ENCODE data around the gene LPIN1. TPM values are rescaled to one million over a fixed set of nuclear protein-coding genes. Genes with fewer than 3 reads are reported as not detected.
A peak's percentile ranks its signal among the peaks of the same experiment; 100 is the strongest.

Gene LPIN1
- total and polyA plus RNA-seq, 2 of the 13 experiments (the other 11 are each of a cell fraction or from before 2014, with no cell fraction given): 9.7 to 19.4 TPM

GRCh38 chr2:11837875-11838734 is 91.7 kb downstream of the LPIN1 start (continued):
- TF ChIP-seq HNF4G (IDR thresholded peaks at IDR 0.05; ENCODE audit: borderline replicate concordance, low read depth, low read length) (no peak), HNF4G (CRISPR knock-in tag; IDR thresholded peaks at IDR 0.05; ENCODE audit: borderline replicate concordance, low read depth) (no peak), HMGXB4 (CRISPR knock-in tag; IDR thresholded peaks at IDR 0.05; ENCODE audit: borderline replicate concordance in 1 of 2, low read depth in 1 of 2) (no peak), HINFP (CRISPR knock-in tag; IDR thresholded peaks at IDR 0.05; ENCODE audit: low read depth) (no peak), RAD21 (CRISPR knock-in tag; IDR thresholded peaks at IDR 0.05) (no peak), ZNF335 (CRISPR knock-in tag; IDR thresholded peaks at IDR 0.05) (no peak), GFI1 (CRISPR knock-in tag; IDR thresholded peaks at IDR 0.05; ENCODE audit: borderline replicate concordance) (no peak), TOE1 (CRISPR knock-in tag; IDR thresholded peaks at IDR 0.05) (no peak), ZNF337 (CRISPR knock-in tag; IDR thresholded peaks at IDR 0.05; ENCODE audit: borderline replicate concordance, low read depth) (no peak), ZNF33B (CRISPR knock-in tag; IDR thresholded peaks at IDR 0.05) (0 out of 2 replicates have a peak, but pooled peaks have one; percentile 56), ZNF883 (CRISPR knock-in tag; IDR thresholded peaks at IDR 0.05; ENCODE audit: not compliant biosample characterization) (no peak), ZNF496 (CRISPR knock-in tag; IDR thresholded peaks at IDR 0.05; ENCODE audit: insufficient replicate concordance) (no peak), DNMT3B (CRISPR knock-in tag; conservative IDR thresholded peaks at IDR 0.05) (no peak), CBX5 (CRISPR knock-in tag; IDR thresholded peaks at IDR 0.05; ENCODE audit: borderline replicate concordance) (peak; percentile 17; the same call in 1 of the 2 replicates), SETDB1 (CRISPR knock-in tag; IDR thresholded peaks at IDR 0.05; ENCODE audit: borderline replicate concordance) (no peak), DRAP1 (CRISPR knock-in tag; IDR thresholded peaks at IDR 0.05) (no peak)
